Natural killer cell (primary cell): ENCODE measurements around the gene ARSI. TPM values are rescaled to one million over a fixed set of nuclear protein-coding genes. Genes with fewer than 3 reads are reported as not detected.

Experiments
- ATAC-seq, 3 donors: fragments of 150-1000 bp in 2 of 3; fragments of 200-7000 bp in 1 of 3; cut with Tn5 transposase; 1 replicate in 1 of 3; 2 replicates in 2 of 3; pipeline ENCODE4 v1.10.0; 2021; ENCODE audit warnings: mild to moderate bottlenecking in 2 of 3, moderate library complexity in 2 of 3
- DNase-seq, 2 donors: peaks; one replicate each; pipeline versions ENCODE4 v3.0.0 to v3.0.0-alpha.2; 2013 to 2021; ENCODE audit warnings: mixed read lengths in 1 of 2
- H3K27ac ChIP-seq: one replicate; pipeline ENCODE4 v1.5.1; 2013; ENCODE audit warnings: mild to moderate bottlenecking, low read length
- H3K27me3 ChIP-seq: one replicate; pipeline ENCODE4 v1.6.1; 2013; ENCODE audit warnings: low read length; ENCODE audit not compliant: control insufficient read depth, insufficient read depth
- H3K36me3 ChIP-seq: one replicate; pipeline ENCODE4 v1.6.1; 2013; ENCODE audit warnings: low read length; ENCODE audit not compliant: control insufficient read depth, insufficient read depth
- H3K4me1 ChIP-seq: one replicate; pipeline ENCODE4 v1.6.1; 2013; ENCODE audit warnings: low read length; ENCODE audit not compliant: control insufficient read depth, insufficient read depth
- H3K4me3 ChIP-seq: one replicate; pipeline ENCODE4 v1.5.1; 2013; ENCODE audit warnings: low read length
- H3K9me3 ChIP-seq: one replicate; pipeline ENCODE4 v1.6.1; 2013; ENCODE audit warnings: low read length; ENCODE audit not compliant: control insufficient read depth, insufficient read depth
- H3K27ac Mint-ChIP-seq, 2 donors: one replicate each; pipeline ENCODE4 v1.8.0; 2022; ENCODE audit warnings: mild to moderate bottlenecking in 2 of 2, mixed read lengths in 2 of 2, moderate library complexity in 1 of 2
- H3K27me3 Mint-ChIP-seq, 2 donors: one replicate each; pipeline ENCODE4 v1.8.0; 2022; ENCODE audit warnings: low read depth in 2 of 2, mixed read lengths in 2 of 2
- H3K36me3 Mint-ChIP-seq: one replicate; pipeline ENCODE4 v1.8.0; 2022; ENCODE audit warnings: mixed read lengths
- H3K4me1 Mint-ChIP-seq, 2 donors: one replicate each; pipeline ENCODE4 v1.8.0; 2022; ENCODE audit warnings: mixed read lengths in 2 of 2
- H3K4me3 Mint-ChIP-seq: one replicate; pipeline ENCODE4 v1.8.0; 2022; ENCODE audit warnings: mild to moderate bottlenecking, moderate library complexity, mixed read lengths
- H3K9me3 Mint-ChIP-seq, 2 donors: one replicate each; pipeline ENCODE4 v1.8.0; 2022; ENCODE audit warnings: mixed read lengths in 2 of 2
- WGBS: methylation state at CpG from one replicate; pipeline ENCODE4 v1.1.7; 2013; ENCODE audit warnings: missing lambda C conversion rate; ENCODE audit not compliant: insufficient coverage; 5-methylcytosine and 5-hydroxymethylcytosine counted together
- intact Hi-C: fragments of 100-400 bp; cut with micrococcal nuclease; formaldehyde crosslinking; loops from one replicate; pipeline ENCODE4 v1.14.2; 2022
- total RNA-seq, 4 donors: library from RNA; stranded (reverse); fragments of 120-200 nt in 1 of 4; gene quantifications; one replicate each; pipeline versions ENCODE4 v1.2.3 to v1.2.4, GENCODE V29; 2013 to 2022
- TF ChIP-seq, protein P1 (sequence below): fragments of 200-600 bp; IDR thresholded peaks from one replicate; pipeline ENCODE4 v1.8.0; 2022; ENCODE audit warnings: antibody characterized with exemption

ARSI gene
- total RNA-seq, 3 donors from 2014 or later (not counting 1 experiment from before 2014, with no cell fraction given): 0.19 TPM; not detected in 2

GRCh38 chr5:150298701-150299451 is 3.8 kb downstream of the ARSI start:
- intact Hi-C loops: no loop called here
- no peaks in the 10 kb centered on the region for H3K4me1 ChIP-seq
- no peak for ATAC-seq
- TF ChIP-seq, protein P1, sequence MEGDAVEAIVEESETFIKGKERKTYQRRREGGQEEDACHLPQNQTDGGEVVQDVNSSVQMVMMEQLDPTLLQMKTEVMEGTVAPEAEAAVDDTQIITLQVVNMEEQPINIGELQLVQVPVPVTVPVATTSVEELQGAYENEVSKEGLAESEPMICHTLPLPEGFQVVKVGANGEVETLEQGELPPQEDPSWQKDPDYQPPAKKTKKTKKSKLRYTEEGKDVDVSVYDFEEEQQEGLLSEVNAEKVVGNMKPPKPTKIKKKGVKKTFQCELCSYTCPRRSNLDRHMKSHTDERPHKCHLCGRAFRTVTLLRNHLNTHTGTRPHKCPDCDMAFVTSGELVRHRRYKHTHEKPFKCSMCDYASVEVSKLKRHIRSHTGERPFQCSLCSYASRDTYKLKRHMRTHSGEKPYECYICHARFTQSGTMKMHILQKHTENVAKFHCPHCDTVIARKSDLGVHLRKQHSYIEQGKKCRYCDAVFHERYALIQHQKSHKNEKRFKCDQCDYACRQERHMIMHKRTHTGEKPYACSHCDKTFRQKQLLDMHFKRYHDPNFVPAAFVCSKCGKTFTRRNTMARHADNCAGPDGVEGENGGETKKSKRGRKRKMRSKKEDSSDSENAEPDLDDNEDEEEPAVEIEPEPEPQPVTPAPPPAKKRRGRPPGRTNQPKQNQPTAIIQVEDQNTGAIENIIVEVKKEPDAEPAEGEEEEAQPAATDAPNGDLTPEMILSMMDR: no peak
- no peaks in the 10 kb centered on the region for H3K36me3 Mint-ChIP-seq
- H3K9me3 ChIP-seq: no peaks in the 10 kb centered on the region
- H3K27me3 ChIP-seq: peaks cover 2% of the 10 kb centered on the region
- H3K27ac Mint-ChIP-seq: no peak overlapping the region
- no peak overlapping the region for H3K4me3 ChIP-seq
- no peaks in the 10 kb centered on the region for H3K36me3 ChIP-seq
- no peak overlapping the region for H3K27ac ChIP-seq
- H3K4me3 Mint-ChIP-seq: no peak overlapping the region
- 89% methylated on average over 8 of the region's 10 CpGs for WGBS
- DNase-seq: no peak
- H3K9me3 Mint-ChIP-seq: no peaks in the 10 kb centered on the region
- H3K27me3 Mint-ChIP-seq: peaks cover 26% of the 10 kb centered on the region in 2 donors
- H3K4me1 Mint-ChIP-seq: no peaks in the 10 kb centered on the region

DNA sequence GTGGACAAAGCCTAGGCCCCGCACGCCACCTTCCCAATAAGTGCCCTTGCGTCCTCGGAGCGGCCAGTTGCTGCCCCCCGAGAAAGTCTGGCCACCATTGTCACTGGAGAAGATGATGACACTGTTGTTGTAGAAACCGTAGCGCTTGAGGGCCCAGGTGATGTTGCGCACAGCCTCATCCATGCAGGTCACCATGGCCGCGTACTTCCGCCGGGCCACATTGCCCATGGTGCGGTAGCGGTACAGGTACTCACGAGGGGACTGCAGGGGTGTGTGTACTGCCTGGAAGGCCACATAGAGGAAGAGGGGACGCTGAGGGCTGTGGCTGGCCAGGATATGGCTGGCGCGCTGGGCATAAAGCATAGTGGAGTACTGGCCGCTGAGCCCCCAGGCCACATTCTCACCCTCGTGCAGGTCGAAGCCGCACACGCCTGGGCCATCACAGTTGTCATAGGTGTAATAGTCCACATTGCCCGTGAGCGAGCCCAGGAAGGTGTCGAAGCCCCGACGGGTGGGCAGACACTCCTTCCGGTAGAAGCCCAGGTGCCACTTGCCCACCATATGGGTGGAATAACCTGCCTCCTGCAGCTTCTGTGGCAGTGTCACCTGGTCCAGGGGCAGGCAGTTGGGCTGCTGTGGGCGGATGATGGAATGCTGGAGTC is 4.6 kb downstream of the ARSI start:
- Mint-ChIP-seq H3K9me3 (no peaks in the 10 kb centered on the region), H3K27ac (no peak overlapping the region), H3K4me3 (no peak overlapping the region), H3K4me1 (no peaks in the 10 kb centered on the region), H3K27me3 (peaks cover 25 to 26% of the 10 kb centered on the region in 2 donors), H3K36me3 (no peaks in the 10 kb centered on the region)
- WGBS: 92% methylated on average over 31 of the region's 31 CpGs
- no peak overlapping the region for H3K4me3 ChIP-seq
- no peak for ATAC-seq
- peaks cover 2% of the 10 kb centered on the region for H3K27me3 ChIP-seq
- DNase-seq: no peak
- intact Hi-C loops: no loop called here
- TF ChIP-seq, protein P1: no peak
- H3K9me3 ChIP-seq: no peaks in the 10 kb centered on the region
- H3K36me3 ChIP-seq: no peaks in the 10 kb centered on the region
- no peaks in the 10 kb centered on the region for H3K4me1 ChIP-seq
- no peak overlapping the region for H3K27ac ChIP-seq

DNA sequence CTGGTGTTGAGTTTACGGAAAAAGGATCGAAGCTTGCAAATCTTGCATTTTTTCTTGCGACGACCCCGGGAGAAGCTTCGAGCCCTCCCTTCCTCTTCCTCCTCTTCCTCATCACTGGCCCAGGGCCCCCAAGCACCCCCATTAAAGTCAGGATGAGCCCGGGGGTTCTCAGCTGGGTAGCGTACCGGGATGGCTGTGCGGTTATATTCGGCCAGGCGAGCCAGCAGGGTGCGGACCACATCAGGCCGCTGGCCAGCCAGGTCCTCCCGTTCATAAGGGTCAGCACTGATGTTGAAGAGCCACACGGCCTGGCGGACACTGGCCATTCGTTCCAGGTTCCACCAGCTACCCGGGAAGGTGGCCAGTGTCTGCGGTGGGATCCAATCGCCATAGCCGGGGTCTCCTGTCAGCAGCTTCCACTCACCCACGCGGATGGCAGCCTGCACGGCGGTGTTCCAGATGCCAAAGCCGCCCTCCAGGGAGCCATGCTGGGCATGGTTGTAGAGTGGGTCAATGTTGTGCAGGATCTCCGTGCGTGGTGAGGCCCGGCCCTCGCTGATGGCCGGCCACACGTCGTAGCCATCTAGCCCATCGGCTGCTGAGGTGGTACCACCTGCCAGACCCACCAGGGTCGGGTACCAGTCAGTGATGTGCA is 5.3 kb downstream of the ARSI start:
- H3K4me3 Mint-ChIP-seq: no peak overlapping the region
- TF ChIP-seq, protein P1: no peak
- peaks cover 25 to 26% of the 10 kb centered on the region in 2 donors for H3K27me3 Mint-ChIP-seq
- Histone ChIP-seq H3K36me3 (no peaks in the 10 kb centered on the region), H3K9me3 (no peaks in the 10 kb centered on the region), H3K4me3 (no peak overlapping the region), H3K4me1 (no peaks in the 10 kb centered on the region), H3K27me3 (peaks cover 2% of the 10 kb centered on the region), H3K27ac (no peak overlapping the region)
- H3K9me3 Mint-ChIP-seq: no peaks in the 10 kb centered on the region
- intact Hi-C loops: no loop called here
- no peak overlapping the region for H3K27ac Mint-ChIP-seq
- WGBS: 96% methylated on average over 36 of the region's 36 CpGs
- no peak for ATAC-seq
- H3K4me1 Mint-ChIP-seq: no peaks in the 10 kb centered on the region
- H3K36me3 Mint-ChIP-seq: no peaks in the 10 kb centered on the region
- no peak for DNase-seq
